ENCODE results near the gene STK35.

DNA sequence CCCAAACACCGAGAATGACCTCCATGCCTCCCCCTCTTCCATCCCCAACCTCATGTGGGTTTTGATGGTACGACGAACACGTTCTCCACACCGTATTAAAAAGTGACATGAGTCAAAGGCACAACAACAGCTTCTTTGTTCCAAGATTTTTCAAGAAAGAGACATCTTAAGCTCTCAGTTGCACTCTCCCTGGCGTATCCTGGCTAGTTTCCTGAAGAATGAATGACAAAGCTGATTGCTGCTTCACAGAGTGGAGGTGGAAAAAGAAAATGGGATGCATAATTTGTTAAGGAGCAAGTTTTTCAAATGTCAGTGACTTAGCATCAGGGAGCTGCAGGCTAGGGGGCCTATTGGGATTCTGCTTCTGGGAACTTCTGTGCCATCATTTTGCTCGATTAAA lies 95.5 kb downstream of the STK35 start:
- TF ChIP-seq, protein P1, sequence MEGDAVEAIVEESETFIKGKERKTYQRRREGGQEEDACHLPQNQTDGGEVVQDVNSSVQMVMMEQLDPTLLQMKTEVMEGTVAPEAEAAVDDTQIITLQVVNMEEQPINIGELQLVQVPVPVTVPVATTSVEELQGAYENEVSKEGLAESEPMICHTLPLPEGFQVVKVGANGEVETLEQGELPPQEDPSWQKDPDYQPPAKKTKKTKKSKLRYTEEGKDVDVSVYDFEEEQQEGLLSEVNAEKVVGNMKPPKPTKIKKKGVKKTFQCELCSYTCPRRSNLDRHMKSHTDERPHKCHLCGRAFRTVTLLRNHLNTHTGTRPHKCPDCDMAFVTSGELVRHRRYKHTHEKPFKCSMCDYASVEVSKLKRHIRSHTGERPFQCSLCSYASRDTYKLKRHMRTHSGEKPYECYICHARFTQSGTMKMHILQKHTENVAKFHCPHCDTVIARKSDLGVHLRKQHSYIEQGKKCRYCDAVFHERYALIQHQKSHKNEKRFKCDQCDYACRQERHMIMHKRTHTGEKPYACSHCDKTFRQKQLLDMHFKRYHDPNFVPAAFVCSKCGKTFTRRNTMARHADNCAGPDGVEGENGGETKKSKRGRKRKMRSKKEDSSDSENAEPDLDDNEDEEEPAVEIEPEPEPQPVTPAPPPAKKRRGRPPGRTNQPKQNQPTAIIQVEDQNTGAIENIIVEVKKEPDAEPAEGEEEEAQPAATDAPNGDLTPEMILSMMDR (IDR thresholded peaks at IDR 0.05; ENCODE audit: control extremely low read depth in 1 of 3, insufficient read depth in 1 of 3, low read depth in 1 of 3, low read length in 3 of 3) = no peak
- no peak for TF ChIP-seq RAD21 (IDR thresholded peaks at IDR 0.05 in 1 of 2, conservative IDR thresholded peaks at IDR 0.05 in 1 of 2; ENCODE audit: low read depth in 2 of 2, low read length in 2 of 2)
- TF ChIP-seq SP2 (IDR thresholded peaks at IDR 0.05; ENCODE audit: low read length) = no peak
- no peak for TF ChIP-seq JUND (IDR thresholded peaks at IDR 0.05; ENCODE audit: low read length)
- no peak for TF ChIP-seq FOSL1 (IDR thresholded peaks at IDR 0.05; ENCODE audit: insufficient read depth, low read depth, low read length)
- TF ChIP-seq RNF2 (IDR thresholded peaks at IDR 0.05; ENCODE audit: borderline replicate concordance, low read depth, low read length, missing control alignments, poor library complexity, severe bottlenecking) = no peak
